HepG2 (cell line): Measurements from ENCODE around the gene SBK2. TPM values are rescaled to one million over a fixed set of nuclear protein-coding genes. Genes with fewer than 3 reads are reported as not detected.

Source experiments
- ATAC-seq: fragments of 200-7000 bp; cut with Tn5 transposase; 3 replicates; pipeline ENCODE4 v1.9.1; 2020; ENCODE audit warnings: mild to moderate bottlenecking, moderate library complexity
- BruUV-seq: library from RNA; stranded (reverse); fragments of 400-500 nt; replicated peaks from 2 replicates; lab custom pipeline; 2021; lab: Mats Ljungman, UMichigan
- CTCF ChIA-PET: fragments of 300-600 bp; formaldehyde crosslinking; extraction: SDS; loops from one replicate; lab custom pipeline; 2021; ENCODE audit warnings: low total read pairs, inconsistent platforms, low intra/inter-chr PET ratio; lab: Yijun Ruan, JAX
- POLR2A ChIA-PET: fragments of 350-600 bp; sonication (Branson Sonifier 250); formaldehyde crosslinking; loops from one replicate; lab custom pipeline; 2020; ENCODE audit warnings: antibody characterized with exemption, inconsistent platforms; lab: Yijun Ruan, JAX
- DNase-seq: peaks from one replicate; pipeline ENCODE4 v3.0.0-alpha.2; 2015; ENCODE audit warnings: low spot score
- FAIRE-seq: peaks from 3 replicates; lab custom pipeline; 2011; peaks lifted over from hg19 to GRCh38; lab: Jason Lieb, UNC
- H2AFZ ChIP-seq: one replicate; pipeline ENCODE4 v1.6.1; 2011; ENCODE audit warnings: low read length, inconsistent platforms
- H3K27ac ChIP-seq: fragments of 300-600 bp; 3 replicates; pipeline ENCODE4 v1.8.0; 2011; ENCODE audit warnings: mixed run types, mild to moderate bottlenecking, mixed read lengths, low read length, inconsistent platforms; ENCODE audit not compliant: insufficient read depth; ENCODE audit errors: extremely low read length
- H3K27me3 ChIP-seq, 2 experiments: fragments of 200-600 bp in 1 of 2; 2 replicates in 1 of 2; 3 replicates in 1 of 2; pipeline versions ENCODE4 v1.6.0 to v1.8.0; 2011; ENCODE audit warnings: low read length in 2 of 2, mild to moderate bottlenecking in 2 of 2, moderate library complexity in 2 of 2, inconsistent platforms in 1 of 2; ENCODE audit not compliant: insufficient read depth in 2 of 2, control insufficient read depth in 1 of 2
- H3K36me3 ChIP-seq, 2 experiments: fragments of 200-600 bp in 1 of 2; replicated peaks in 1 of 2; 2 replicates in 1 of 2; 3 replicates in 1 of 2; pipeline versions ENCODE4 v1.5.1 to v1.8.0; 2011; ENCODE audit warnings: low read length in 2 of 2, inconsistent platforms in 1 of 2; ENCODE audit not compliant: insufficient read depth in 2 of 2, control insufficient read depth in 1 of 2
- H3K4me1 ChIP-seq: 2 replicates; pipeline ENCODE4 v1.5.1; 2012; ENCODE audit warnings: low read length, inconsistent platforms; ENCODE audit not compliant: insufficient read depth
- H3K4me2 ChIP-seq: 2 replicates; pipeline ENCODE4 v1.6.0; 2011; ENCODE audit warnings: low read depth, low read length, inconsistent platforms
- H3K4me3 ChIP-seq, 3 experiments: fragments of 200-600 bp in 1 of 3; sonication (generic), shearing (Covaris generic) in 1 of 3; replicated peaks in 1 of 3; 2 replicates each; pipeline ENCODE4 v1.5.1; 2011 to 2016; ENCODE audit warnings: low read length in 3 of 3, inconsistent platforms in 2 of 3, low read depth in 2 of 3, mild to moderate bottlenecking in 2 of 3, control low read depth in 1 of 3, mixed read lengths in 1 of 3; ENCODE audit not compliant: insufficient read depth in 1 of 3
- H3K79me2 ChIP-seq: one replicate; pipeline ENCODE4 v1.6.1; 2011; ENCODE audit warnings: low read length, inconsistent platforms; ENCODE audit not compliant: insufficient read depth
- H3K9ac ChIP-seq: 2 replicates; pipeline ENCODE4 v1.6.0; 2011; ENCODE audit warnings: mild to moderate bottlenecking, low read depth, low read length, inconsistent platforms; ENCODE audit not compliant: insufficient read depth
- H3K9me3 ChIP-seq: 2 replicates; pipeline ENCODE4 v1.5.1; 2012; ENCODE audit warnings: mild to moderate bottlenecking, low read length
- H4K20me1 ChIP-seq: 2 replicates; pipeline ENCODE4 v1.6.0; 2011; ENCODE audit warnings: inconsistent platforms, mild to moderate bottlenecking, low read length, moderate library complexity; ENCODE audit not compliant: insufficient read depth
- ATF4 ChIP-seq, 2 experiments: fragments of 450-650 bp in 1 of 2; sonication (generic) in 1 of 2; formaldehyde crosslinking; IDR thresholded peaks; 2 replicates each; pipeline versions ENCODE4 v1.5.0 to v1.8.0; 2020 to 2022; ENCODE audit warnings: mild to moderate bottlenecking in 1 of 2, missing genetic modification reagents in 1 of 2
- ETV5 ChIP-seq: IDR thresholded peaks from 2 replicates; pipeline ENCODE4 v1.6.1; 2018; ENCODE audit warnings: missing biosample characterization, missing genetic modification reagents, inconsistent platforms, borderline replicate concordance
- HNF4G ChIP-seq, 2 experiments: sonication (generic) in 1 of 2; formaldehyde crosslinking in 1 of 2; IDR thresholded peaks; 2 replicates each; pipeline versions ENCODE4 v1.4.0 to v1.6.1; 2011 to 2020; ENCODE audit warnings: borderline replicate concordance in 2 of 2, low read depth in 2 of 2, mild to moderate bottlenecking in 2 of 2, low read length in 1 of 2, missing genetic modification reagents in 1 of 2, moderate library complexity in 1 of 2
- IRF9 ChIP-seq: sonication (generic); formaldehyde crosslinking; IDR thresholded peaks from 2 replicates; pipeline ENCODE4 v1.8.0; 2022; ENCODE audit warnings: missing genetic modification reagents, mild to moderate bottlenecking, borderline replicate concordance
- KDM1A ChIP-seq: IDR thresholded peaks from 2 replicates; pipeline ENCODE4 v1.6.1; 2016; ENCODE audit warnings: missing compliant biosample characterization
- KLF16 ChIP-seq, 2 experiments: sonication (generic) in 1 of 2; formaldehyde crosslinking in 1 of 2; IDR thresholded peaks; 2 replicates each; pipeline versions ENCODE4 v1.6.1 to v1.8.0; 2016 to 2023; ENCODE audit warnings: missing genetic modification reagents in 2 of 2, missing compliant biosample characterization in 1 of 2
- PHF8 ChIP-seq: sonication (generic); formaldehyde crosslinking; IDR thresholded peaks from 2 replicates; pipeline ENCODE4 v1.5.0; 2020; ENCODE audit warnings: missing genetic modification reagents
- POLR2AphosphoS5 ChIP-seq: IDR thresholded peaks from 2 replicates; pipeline ENCODE4 v1.6.1; 2012; ENCODE audit warnings: low read depth, low read length
- RFX1 ChIP-seq: fragments of 450-650 bp; IDR thresholded peaks from 2 replicates; pipeline ENCODE4 v1.6.1; 2017
- THRA ChIP-seq: sonication (generic); formaldehyde crosslinking; IDR thresholded peaks from 2 replicates; pipeline ENCODE4 v1.4.0; 2020; ENCODE audit warnings: missing genetic modification reagents, borderline replicate concordance
- TMF1 ChIP-seq: sonication (generic); formaldehyde crosslinking; IDR thresholded peaks from 2 replicates; pipeline ENCODE4 v1.8.1; 2022; ENCODE audit warnings: low read depth, missing genetic modification reagents
- TOPORS ChIP-seq: sonication (generic); formaldehyde crosslinking; IDR thresholded peaks from 2 replicates; pipeline ENCODE4 v1.8.0; 2023; ENCODE audit warnings: mild to moderate bottlenecking, missing genetic modification reagents
- WIZ ChIP-seq: sonication (generic); formaldehyde crosslinking; IDR thresholded peaks from 2 replicates; pipeline ENCODE4 v1.5.1; 2020; ENCODE audit warnings: mild to moderate bottlenecking, missing genetic modification reagents
- ZBTB20 ChIP-seq: sonication (generic); formaldehyde crosslinking; IDR thresholded peaks from 2 replicates; pipeline ENCODE4 v1.8.1; 2023; ENCODE audit warnings: missing genetic modification reagents, low read depth, mild to moderate bottlenecking, borderline replicate concordance
- ZMAT3 ChIP-seq: sonication (generic); formaldehyde crosslinking; conservative IDR thresholded peaks from 2 replicates; pipeline ENCODE4 v1.7.0; 2021; ENCODE audit warnings: missing genetic modification reagents
- ZNF121 ChIP-seq: sonication (generic); formaldehyde crosslinking; IDR thresholded peaks from 2 replicates; pipeline ENCODE4 v1.5.0; 2020; ENCODE audit warnings: mild to moderate bottlenecking, missing genetic modification reagents
- ZNF34 ChIP-seq: sonication (generic); formaldehyde crosslinking; IDR thresholded peaks from 2 replicates; pipeline ENCODE4 v1.4.0; 2020; ENCODE audit warnings: mild to moderate bottlenecking, missing genetic modification reagents, borderline replicate concordance
- ZNF430 ChIP-seq: sonication (generic); formaldehyde crosslinking; IDR thresholded peaks from 2 replicates; pipeline ENCODE4 v1.9.0; 2021; ENCODE audit warnings: mild to moderate bottlenecking, missing genetic modification reagents
- ZNF558 ChIP-seq: sonication (generic); formaldehyde crosslinking; IDR thresholded peaks from 2 replicates; pipeline ENCODE4 v1.9.0; 2022; ENCODE audit warnings: mild to moderate bottlenecking, missing genetic modification reagents, borderline replicate concordance
- ZNF724P ChIP-seq: sonication (generic); formaldehyde crosslinking; IDR thresholded peaks from 2 replicates; pipeline ENCODE4 v1.8.0; 2022; ENCODE audit warnings: missing genetic modification reagents, borderline replicate concordance
- ZSCAN29 ChIP-seq: sonication (generic); formaldehyde crosslinking; conservative IDR thresholded peaks from 2 replicates; pipeline ENCODE4 v1.4.0; 2020; ENCODE audit warnings: mild to moderate bottlenecking, missing genetic modification reagents
- WGBS: methylation state at CpG from one replicate; pipeline ENCODE4 v1.1.6; 2017; ENCODE audit warnings: low lambda C conversion rate; 5-methylcytosine and 5-hydroxymethylcytosine counted together
- in situ Hi-C: cut with HindIII; loops from 2 replicates; pipeline ENCODE4 v1.10.0; 2017; ENCODE audit warnings: low pct_unique_long_range_greater_than_20kb; ENCODE audit not compliant: extremely low pct_ligation_motif_present
- intact Hi-C: fragments of 100-400 bp; cut with micrococcal nuclease; formaldehyde crosslinking; loops from one replicate; pipeline ENCODE4 v1.10.0; 2022; ENCODE audit not compliant: unreplicated experiment
- polyA plus RNA-seq, 8 experiments: library from polyadenylated mRNA; depleted of rRNA in 3 of 8; stranded (reverse) in 7 of 8; unstranded in 1 of 8; fragments of >200 nt; fragmentation: Illumina TruSeq in 4 of 8; extraction: Trizol in 4 of 8; gene quantifications; 2 replicates each; pipeline versions ENCODE4 v1.2.1 to v1.2.3, GENCODE V29; 2011 to 2016; ENCODE audit warnings: low read depth in 4 of 8, missing spikeins in 1 of 8, mixed read lengths in 1 of 8; ENCODE audit not compliant: insufficient read depth in 1 of 8
- total RNA-seq, 5 experiments: library from RNA; depleted of rRNA; stranded (reverse); fragments of >200 nt; fragmentation: Illumina TruSeq; extraction: Trizol; gene quantifications; 2 replicates each; pipeline ENCODE4 v1.2.3, GENCODE V29; 2016; ENCODE audit warnings: low read depth in 1 of 5

Gene SBK2
- total and polyA plus RNA-seq, 2 of the 13 experiments (the other 11 are each of a cell fraction or from before 2014, with no cell fraction given): 0.24 TPM; not detected in 1

GRCh38 chr19:55484593-55485438 is 52.1 kb downstream of the SBK2 start, which contains the start of gene NAT14:
NAT14 (plus strand) TSS chr19:55485188; CDS start chr19:55485709, 521 bp downstream.
- no peak within 1 kb of the TSS for H2AFZ ChIP-seq
- in situ Hi-C loops: no loop called here
- TF ChIP-seq ZNF121 (CRISPR knock-in tag) (no peak), ZNF34 (no peak), ZMAT3 (CRISPR knock-in tag) (no peak; the same call in 1 of the 2 replicates), ZNF430 (CRISPR knock-in tag) (no peak), KLF16 (CRISPR knock-in tag; IDR thresholded peaks at IDR 0.05) (no peak), ATF4 (CRISPR knock-in tag; IDR thresholded peaks at IDR 0.05) (no peak), TOPORS (CRISPR knock-in tag) (no peak), ZBTB20 (CRISPR knock-in tag) (no peak), ETV5 (CRISPR knock-in tag) (peak; percentile 65; the same call in 1 of the 2 replicates), RFX1 (peak; percentile 81), ZNF724P (CRISPR knock-in tag) (no peak), THRA (CRISPR knock-in tag) (0 out of 2 replicates have a peak, but pooled peaks have one; percentile 21), PHF8 (CRISPR knock-in tag) (peak; percentile 60), POLR2AphosphoS5 (peak; percentile 49), ZSCAN29 (CRISPR knock-in tag) (0 out of 2 replicates have a peak, but pooled peaks have one; percentile 47), WIZ (CRISPR knock-in tag) (no peak), KDM1A (CRISPR knock-in tag) (no peak), IRF9 (CRISPR knock-in tag) (no peak), ZNF558 (CRISPR knock-in tag) (no peak), HNF4G (IDR thresholded peaks at IDR 0.05; ENCODE audit: borderline replicate concordance, low read depth, low read length) (peak; percentile 5; the same call in 1 of the 2 replicates), HNF4G (CRISPR knock-in tag; IDR thresholded peaks at IDR 0.05; ENCODE audit: borderline replicate concordance, low read depth) (no peak), TMF1 (CRISPR knock-in tag) (no peak)

More at GRCh38 chr19:55484593-55485438, 52.1 kb downstream of the SBK2 start, which contains the start of gene NAT14:
- Histone ChIP-seq H3K27ac (peak within 1 kb of the TSS; percentile 33), H3K9me3 (no peaks in the 10 kb centered on the region), H3K4me3 (peak within 1 kb of the TSS; percentile 62 to 79 (median 69)), H4K20me1 (no peaks in the 10 kb centered on the region), H3K9ac (peak within 1 kb of the TSS; percentile 69), H3K4me2 (peak within 1 kb of the TSS; percentile 91), H3K27me3 (peaks cover 3 to 5% of the 10 kb centered on the region in 2 experiments; a peak in 3 of 5 replicates), H3K79me2 (no peaks in the 10 kb centered on the region), H3K36me3 (no peaks in the 10 kb centered on the region), H3K4me1 (peaks cover 33% of the 10 kb centered on the region)
- DNase-seq (peak; percentile 39), ATAC-seq (peak; percentile 33), FAIRE-seq (no peak)
- BruUV-seq: no TSS peak
- ChIA-PET CTCF (no interaction called here), POLR2A (interaction anchor here (1.3 to 4.3 kb wide), 5 partner anchors 8 to 68 kb away, joined by 3 to 44 read pairs (median 4); partner anchors contain the start of genes ISOC2 and ZNF628)
- intact Hi-C loops: no loop called here
- 29% methylated on average over 9 of the region's 78 CpGs for WGBS
